GM04504 (cell line): ENCODE data around the gene TPCN1.

Experiments used
- DNase-seq: peaks from one replicate; pipeline ENCODE4 v3.0.0-alpha.2; 2012; ENCODE audit warnings: low read depth

Gene TPCN1

GRCh38 chr12:113340061-113340460 is 118.8 kb downstream of the TPCN1 start:
- DNase-seq, result no peak

GRCh38 chr12:113341535-113341934 is 120.3 kb downstream of the TPCN1 start:
- DNase-seq, result no peak

DNA sequence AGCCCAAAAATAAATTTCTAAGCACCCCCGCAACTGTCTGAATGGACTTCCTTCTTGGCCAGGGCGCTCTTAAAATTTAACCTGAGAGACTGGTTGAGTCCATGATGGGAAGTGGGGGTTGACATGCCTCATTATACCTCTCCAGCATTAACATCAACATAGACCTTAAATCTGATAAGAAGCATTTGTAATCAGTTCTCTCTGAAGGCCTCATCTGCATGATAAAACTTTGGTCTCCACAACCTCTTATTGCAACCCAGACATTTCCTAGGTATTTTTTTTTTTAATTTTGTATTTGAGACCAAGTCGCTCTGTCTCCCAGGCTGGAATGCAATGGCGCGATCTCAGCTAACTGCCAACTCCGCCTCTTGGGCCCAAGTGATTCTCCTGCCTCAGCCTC is 124.1 kb downstream of the TPCN1 start:
- no peak for DNase-seq

GRCh38 chr12:113346353-113346752 is 125.1 kb downstream of the TPCN1 start:
- DNase-seq, result no peak

- DNase-seq, result no peak
Measured at GRCh38 chr12:113347107-113347506, 125.8 kb downstream of the TPCN1 start.

DNA sequence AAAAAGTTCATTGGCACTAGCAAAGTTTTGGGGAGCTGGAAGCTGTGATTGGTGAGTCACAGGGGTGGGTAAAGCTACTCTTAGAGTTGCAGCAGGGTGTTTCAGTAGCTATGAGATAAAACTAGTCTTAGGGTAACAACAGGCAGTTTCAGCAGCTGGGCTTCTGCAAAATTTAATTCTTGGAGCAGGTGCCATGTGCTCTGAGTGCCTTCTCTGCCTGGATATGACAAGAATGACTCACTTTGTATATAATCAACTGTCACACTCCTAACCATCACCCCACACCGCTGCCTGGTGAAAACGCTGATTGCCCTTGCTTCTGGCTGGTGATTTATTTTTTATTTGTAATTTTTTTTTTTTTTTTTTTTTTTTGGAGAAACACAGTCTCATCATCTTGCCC is 126.6 kb downstream of the TPCN1 start:
- DNase-seq, result no peak
